HepG2 (cell line): ENCODE results near the gene OR10W1. TPM values are rescaled to one million over a fixed set of nuclear protein-coding genes. Genes with fewer than 3 reads are reported as not detected.

Experiments
- ATAC-seq: fragments of 200-7000 bp; cut with Tn5 transposase; 3 replicates; pipeline ENCODE4 v1.9.1; 2020; ENCODE audit warnings: mild to moderate bottlenecking, moderate library complexity
- BruUV-seq: library from RNA; stranded (reverse); fragments of 400-500 nt; replicated peaks from 2 replicates; lab custom pipeline; 2021; lab: Mats Ljungman, UMichigan
- CTCF ChIA-PET: fragments of 300-600 bp; formaldehyde crosslinking; extraction: SDS; loops from one replicate; lab custom pipeline; 2021; ENCODE audit warnings: low total read pairs, inconsistent platforms, low intra/inter-chr PET ratio; lab: Yijun Ruan, JAX
- POLR2A ChIA-PET: fragments of 350-600 bp; sonication (Branson Sonifier 250); formaldehyde crosslinking; loops from one replicate; lab custom pipeline; 2020; ENCODE audit warnings: antibody characterized with exemption, inconsistent platforms; lab: Yijun Ruan, JAX
- DNase-seq: peaks from one replicate; pipeline ENCODE4 v3.0.0-alpha.2; 2015; ENCODE audit warnings: low spot score
- FAIRE-seq: peaks from 3 replicates; lab custom pipeline; 2011; peaks lifted over from hg19 to GRCh38; lab: Jason Lieb, UNC
- H2AFZ ChIP-seq: one replicate; pipeline ENCODE4 v1.6.1; 2011; ENCODE audit warnings: low read length, inconsistent platforms
- H3K27ac ChIP-seq: fragments of 300-600 bp; 3 replicates; pipeline ENCODE4 v1.8.0; 2011; ENCODE audit warnings: mixed run types, mild to moderate bottlenecking, mixed read lengths, low read length, inconsistent platforms; ENCODE audit not compliant: insufficient read depth; ENCODE audit errors: extremely low read length
- H3K27me3 ChIP-seq, 2 experiments: fragments of 200-600 bp in 1 of 2; 2 replicates in 1 of 2; 3 replicates in 1 of 2; pipeline versions ENCODE4 v1.6.0 to v1.8.0; 2011; ENCODE audit warnings: low read length in 2 of 2, mild to moderate bottlenecking in 2 of 2, moderate library complexity in 2 of 2, inconsistent platforms in 1 of 2; ENCODE audit not compliant: insufficient read depth in 2 of 2, control insufficient read depth in 1 of 2
- H3K36me3 ChIP-seq, 2 experiments: fragments of 200-600 bp in 1 of 2; replicated peaks in 1 of 2; 2 replicates in 1 of 2; 3 replicates in 1 of 2; pipeline versions ENCODE4 v1.5.1 to v1.8.0; 2011; ENCODE audit warnings: low read length in 2 of 2, inconsistent platforms in 1 of 2; ENCODE audit not compliant: insufficient read depth in 2 of 2, control insufficient read depth in 1 of 2
- H3K4me1 ChIP-seq: 2 replicates; pipeline ENCODE4 v1.5.1; 2012; ENCODE audit warnings: low read length, inconsistent platforms; ENCODE audit not compliant: insufficient read depth
- H3K4me2 ChIP-seq: 2 replicates; pipeline ENCODE4 v1.6.0; 2011; ENCODE audit warnings: low read depth, low read length, inconsistent platforms
- H3K4me3 ChIP-seq, 3 experiments: fragments of 200-600 bp in 1 of 3; sonication (generic), shearing (Covaris generic) in 1 of 3; replicated peaks in 1 of 3; 2 replicates each; pipeline ENCODE4 v1.5.1; 2011 to 2016; ENCODE audit warnings: low read length in 3 of 3, inconsistent platforms in 2 of 3, low read depth in 2 of 3, mild to moderate bottlenecking in 2 of 3, control low read depth in 1 of 3, mixed read lengths in 1 of 3; ENCODE audit not compliant: insufficient read depth in 1 of 3
- H3K79me2 ChIP-seq: one replicate; pipeline ENCODE4 v1.6.1; 2011; ENCODE audit warnings: low read length, inconsistent platforms; ENCODE audit not compliant: insufficient read depth
- H3K9ac ChIP-seq: 2 replicates; pipeline ENCODE4 v1.6.0; 2011; ENCODE audit warnings: mild to moderate bottlenecking, low read depth, low read length, inconsistent platforms; ENCODE audit not compliant: insufficient read depth
- H3K9me3 ChIP-seq: 2 replicates; pipeline ENCODE4 v1.5.1; 2012; ENCODE audit warnings: mild to moderate bottlenecking, low read length
- H4K20me1 ChIP-seq: 2 replicates; pipeline ENCODE4 v1.6.0; 2011; ENCODE audit warnings: inconsistent platforms, mild to moderate bottlenecking, low read length, moderate library complexity; ENCODE audit not compliant: insufficient read depth
- CREB1 ChIP-seq, 2 experiments: fragments of 450-650 bp in 1 of 2; IDR thresholded peaks; 2 replicates each; pipeline ENCODE4 v1.6.1; 2016 to 2017; ENCODE audit warnings: control low read depth in 1 of 2, mild to moderate bottlenecking in 1 of 2, missing compliant biosample characterization in 1 of 2, missing genetic modification characterization in 1 of 2
- KAT2B ChIP-seq: fragments of 150-350 bp; IDR thresholded peaks from 2 replicates; pipeline ENCODE4 v1.6.1; 2014; ENCODE audit warnings: low read depth, low read length, borderline replicate concordance
- SAP130 ChIP-seq: IDR thresholded peaks from 2 replicates; pipeline ENCODE4 v1.6.1; 2016; ENCODE audit warnings: low read depth
- THAP9 ChIP-seq: sonication (generic); formaldehyde crosslinking; IDR thresholded peaks from 2 replicates; pipeline ENCODE4; 2020; ENCODE audit warnings: missing genetic modification reagents, mild to moderate bottlenecking, borderline replicate concordance
- TRIM24 ChIP-seq: sonication (generic); formaldehyde crosslinking; IDR thresholded peaks from 2 replicates; pipeline ENCODE4 v1.8.0; 2022; ENCODE audit warnings: mild to moderate bottlenecking, missing genetic modification reagents
- ZNF18 ChIP-seq: sonication (generic); formaldehyde crosslinking; IDR thresholded peaks from 2 replicates; pipeline ENCODE4 v1.8.0; 2022; ENCODE audit warnings: mild to moderate bottlenecking, missing genetic modification reagents; ENCODE audit not compliant: insufficient replicate concordance
- WGBS: methylation state at CpG from one replicate; pipeline ENCODE4 v1.1.6; 2017; ENCODE audit warnings: low lambda C conversion rate; 5-methylcytosine and 5-hydroxymethylcytosine counted together
- in situ Hi-C: cut with HindIII; loops from 2 replicates; pipeline ENCODE4 v1.10.0; 2017; ENCODE audit warnings: low pct_unique_long_range_greater_than_20kb; ENCODE audit not compliant: extremely low pct_ligation_motif_present
- intact Hi-C: fragments of 100-400 bp; cut with micrococcal nuclease; formaldehyde crosslinking; loops from one replicate; pipeline ENCODE4 v1.10.0; 2022; ENCODE audit not compliant: unreplicated experiment
- polyA plus RNA-seq, 8 experiments: library from polyadenylated mRNA; depleted of rRNA in 3 of 8; stranded (reverse) in 7 of 8; unstranded in 1 of 8; fragments of >200 nt; fragmentation: Illumina TruSeq in 4 of 8; extraction: Trizol in 4 of 8; gene quantifications; 2 replicates each; pipeline versions ENCODE4 v1.2.1 to v1.2.3, GENCODE V29; 2011 to 2016; ENCODE audit warnings: low read depth in 4 of 8, missing spikeins in 1 of 8, mixed read lengths in 1 of 8; ENCODE audit not compliant: insufficient read depth in 1 of 8
- total RNA-seq, 5 experiments: library from RNA; depleted of rRNA; stranded (reverse); fragments of >200 nt; fragmentation: Illumina TruSeq; extraction: Trizol; gene quantifications; 2 replicates each; pipeline ENCODE4 v1.2.3, GENCODE V29; 2016; ENCODE audit warnings: low read depth in 1 of 5

The OR10W1 gene
- total and polyA plus RNA-seq, 2 of the 13 experiments (the other 11 are each of a cell fraction or from before 2014, with no cell fraction given) = not detected

- H3K4me1 ChIP-seq = no peaks in the 10 kb centered on the region
- no peak overlapping the region for H3K4me2 ChIP-seq
- POLR2A ChIA-PET = no interaction called here
- H3K36me3 ChIP-seq = no peaks in the 10 kb centered on the region
- BruUV-seq = no TSS peak
- FAIRE-seq = no peak
- H3K27ac ChIP-seq = no peak overlapping the region
- no peak for ATAC-seq
- no peak overlapping the region for H3K9ac ChIP-seq
- 0% methylated on average over 1 of the region's 1 CpG for WGBS
- CTCF ChIA-PET = no interaction called here
- intact Hi-C loops = no loop called here
- TF ChIP-seq CREB1 (IDR thresholded peaks at IDR 0.05) = no peak
- no peak for TF ChIP-seq CREB1 (CRISPR knock-in tag; IDR thresholded peaks at IDR 0.05)
- no peak for TF ChIP-seq SAP130 (CRISPR knock-in tag)
- no peak for TF ChIP-seq ZNF18 (CRISPR knock-in tag)
- TF ChIP-seq KAT2B = no peak
- TF ChIP-seq THAP9 (CRISPR knock-in tag) = no peak
- TF ChIP-seq TRIM24 (CRISPR knock-in tag) = no peak
- TF ChIP-seq, all 625 proteins: peak for 0
- Histone ChIP-seq H4K20me1 (no peaks in the 10 kb centered on the region), H2AFZ (no peak overlapping the region), H3K9me3 (no peaks in the 10 kb centered on the region), H3K4me3 (no peak overlapping the region), H3K79me2 (no peaks in the 10 kb centered on the region), H3K27me3 (no peaks in the 10 kb centered on the region)
- in situ Hi-C loops = loop anchor here (25.0 kb wide), 1 partner anchor 614 kb away; the partner anchor contains the start of genes CLP1 and ZDHHC5
- DNase-seq = no peak
These were observed 8.1 kb upstream of the OR10W1 start for GRCh38 chr11:58276151-58276550.
